Progenitor cell of endocrine pancreas (in vitro differentiated cells): Measurements from ENCODE around the gene AGL. TPM values are rescaled to one million over a fixed set of nuclear protein-coding genes. Genes with fewer than 3 reads are reported as not detected.

Source experiments
- DNase-seq: peaks from one replicate; pipeline ENCODE4 v3.0.0; 2021; ENCODE audit warnings: low spot score; ENCODE audit not compliant: unreplicated experiment
- H3K27ac Mint-ChIP-seq: 2 replicates; pipeline ENCODE4 v1.8.0; 2021; ENCODE audit warnings: mild to moderate bottlenecking, moderate library complexity, mixed read lengths
- H3K27me3 Mint-ChIP-seq: 2 replicates; pipeline ENCODE4 v1.8.0; 2021; ENCODE audit warnings: mixed read lengths
- H3K36me3 Mint-ChIP-seq: 2 replicates; pipeline ENCODE4 v1.8.0; 2022; ENCODE audit warnings: mixed read lengths; ENCODE audit not compliant: insufficient read depth
- H3K4me1 Mint-ChIP-seq: 2 replicates; pipeline ENCODE4 v1.8.0; 2021; ENCODE audit warnings: low read depth, mixed read lengths
- H3K4me3 Mint-ChIP-seq: 2 replicates; pipeline ENCODE4 v1.8.0; 2021; ENCODE audit warnings: low read depth, mild to moderate bottlenecking, moderate library complexity, mixed read lengths
- H3K9me3 Mint-ChIP-seq: 2 replicates; pipeline ENCODE4 v1.8.0; 2021; ENCODE audit warnings: low read depth, mixed read lengths
- long read RNA-seq: library from polyadenylated mRNA; unstranded; transcript quantifications from one replicate; pipeline ENCODE4 v2.0.0, GENCODE V29; 2020
- total RNA-seq: library from RNA; stranded (reverse); gene quantifications from 2 replicates; pipeline ENCODE4 v1.2.1, GENCODE V29; 2021
- TF ChIP-seq, protein P1 (sequence below): fragments of 200-600 bp; sonication (generic); IDR thresholded peaks from one replicate; pipeline ENCODE4 v1.5.0; 2021; ENCODE audit warnings: antibody characterized with exemption, mild to moderate bottlenecking; ENCODE audit not compliant: unreplicated experiment

The AGL gene
- 26.6 and 29.4 TPM in 2 replicates for total RNA-seq
- long read RNA-seq, partial matches to known transcripts = 19 of 19 reads
- long read RNA-seq, other reads (novel, unspliced or antisense) = 0 of 19 reads

DNA sequence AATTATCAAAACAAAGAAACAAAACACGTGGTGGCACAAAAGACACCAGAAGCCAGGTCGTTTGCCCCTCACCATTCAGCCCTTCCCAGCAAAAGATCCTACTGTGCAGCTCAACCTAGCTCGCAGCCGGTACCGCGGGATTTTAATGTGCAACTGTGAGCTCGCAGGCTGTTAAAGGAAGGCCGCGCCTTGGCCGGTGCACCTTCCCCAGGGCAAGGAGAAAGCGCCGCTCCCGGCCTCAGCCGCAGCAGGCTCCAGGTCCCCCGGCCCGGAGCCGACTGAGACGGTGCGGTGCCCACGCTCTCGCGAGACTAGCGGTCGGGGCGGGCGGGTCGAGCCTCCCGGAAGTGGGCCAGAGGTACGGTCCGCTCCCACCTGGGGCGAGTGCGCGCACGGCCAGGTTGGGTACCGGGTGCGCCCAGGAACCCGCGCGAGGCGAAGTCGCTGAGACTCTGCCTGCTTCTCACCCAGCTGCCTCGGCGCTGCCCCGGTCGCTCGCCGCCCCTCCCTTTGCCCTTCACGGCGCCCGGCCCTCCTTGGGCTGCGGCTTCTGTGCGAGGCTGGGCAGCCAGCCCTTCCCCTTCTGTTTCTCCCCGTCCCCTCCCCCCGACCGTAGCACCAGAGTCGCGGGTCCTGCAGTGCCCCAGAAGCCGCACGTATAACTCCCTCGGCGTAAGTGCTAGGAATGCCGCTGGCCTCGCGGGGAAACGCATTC, at the start of gene AGL:
Gene AGL, plus strand, starts transcription at position 618 of the 715 bp plus-strand sequence. CDS start 682 bp downstream, outside the sequence.
- peak; percentile 83 for DNase-seq
- Mint-ChIP-seq H3K9me3 (no peaks in the 10 kb centered on the region), H3K36me3 (peaks cover 10% of the 10 kb centered on the region), H3K27ac (peak within 1 kb of the TSS; percentile 99), H3K27me3 (no peaks in the 10 kb centered on the region), H3K4me1 (peaks cover 17% of the 10 kb centered on the region), H3K4me3 (peak within 1 kb of the TSS; percentile 98)
- TF ChIP-seq, protein P1, sequence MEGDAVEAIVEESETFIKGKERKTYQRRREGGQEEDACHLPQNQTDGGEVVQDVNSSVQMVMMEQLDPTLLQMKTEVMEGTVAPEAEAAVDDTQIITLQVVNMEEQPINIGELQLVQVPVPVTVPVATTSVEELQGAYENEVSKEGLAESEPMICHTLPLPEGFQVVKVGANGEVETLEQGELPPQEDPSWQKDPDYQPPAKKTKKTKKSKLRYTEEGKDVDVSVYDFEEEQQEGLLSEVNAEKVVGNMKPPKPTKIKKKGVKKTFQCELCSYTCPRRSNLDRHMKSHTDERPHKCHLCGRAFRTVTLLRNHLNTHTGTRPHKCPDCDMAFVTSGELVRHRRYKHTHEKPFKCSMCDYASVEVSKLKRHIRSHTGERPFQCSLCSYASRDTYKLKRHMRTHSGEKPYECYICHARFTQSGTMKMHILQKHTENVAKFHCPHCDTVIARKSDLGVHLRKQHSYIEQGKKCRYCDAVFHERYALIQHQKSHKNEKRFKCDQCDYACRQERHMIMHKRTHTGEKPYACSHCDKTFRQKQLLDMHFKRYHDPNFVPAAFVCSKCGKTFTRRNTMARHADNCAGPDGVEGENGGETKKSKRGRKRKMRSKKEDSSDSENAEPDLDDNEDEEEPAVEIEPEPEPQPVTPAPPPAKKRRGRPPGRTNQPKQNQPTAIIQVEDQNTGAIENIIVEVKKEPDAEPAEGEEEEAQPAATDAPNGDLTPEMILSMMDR = no peak

DNA sequence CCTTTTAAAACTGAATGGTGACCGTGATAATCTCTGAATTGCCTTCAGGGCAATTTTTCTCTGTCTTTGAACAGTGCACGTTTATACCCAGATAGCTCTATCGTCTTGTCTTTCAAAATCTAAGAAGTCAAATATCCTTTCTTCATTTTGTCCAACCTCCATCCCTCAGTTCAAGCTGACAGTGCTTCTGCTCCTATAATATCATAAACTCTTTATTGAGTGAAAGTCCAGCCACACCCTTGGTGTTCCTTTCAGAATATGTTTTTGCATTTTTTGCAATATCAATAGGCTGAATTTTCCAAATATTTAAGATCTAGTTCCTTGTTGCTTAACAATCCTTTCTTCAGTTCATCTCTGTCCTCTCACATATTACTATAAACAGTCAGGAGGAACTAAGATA, 48.6 kb upstream of the AGL start:
- Mint-ChIP-seq H3K27me3 (no peaks in the 10 kb centered on the region), H3K4me1 (peaks cover 1% of the 10 kb centered on the region), H3K27ac (no peak overlapping the region), H3K9me3 (peaks cover 4% of the 10 kb centered on the region), H3K36me3 (no peaks in the 10 kb centered on the region), H3K4me3 (no peak overlapping the region)
- DNase-seq = no peak
- TF ChIP-seq, protein P1 = no peak

DNA sequence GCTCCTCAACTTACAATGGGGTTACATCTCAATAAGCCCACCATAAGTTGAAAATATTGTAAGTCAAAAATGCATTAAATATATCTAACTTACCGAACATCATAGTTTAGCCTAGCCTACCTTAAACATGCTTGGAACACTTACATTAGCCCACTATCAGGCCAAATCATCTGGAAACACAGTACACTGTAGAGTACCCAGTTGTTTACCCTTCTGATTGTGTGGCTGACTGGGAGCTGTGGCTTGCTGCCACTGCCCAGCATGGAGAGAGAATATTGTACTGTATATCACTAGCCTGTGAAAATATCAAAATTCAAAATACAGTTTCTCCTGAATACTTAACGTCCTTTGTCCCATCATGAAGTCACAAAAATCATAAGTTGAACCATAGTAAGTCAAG, 43.3 kb upstream of the AGL start:
- TF ChIP-seq, protein P1 = no peak
- Mint-ChIP-seq H3K4me1 (no peaks in the 10 kb centered on the region), H3K4me3 (no peak overlapping the region), H3K36me3 (no peaks in the 10 kb centered on the region), H3K9me3 (no peaks in the 10 kb centered on the region), H3K27ac (no peak overlapping the region), H3K27me3 (no peaks in the 10 kb centered on the region)
- DNase-seq = no peak

DNA sequence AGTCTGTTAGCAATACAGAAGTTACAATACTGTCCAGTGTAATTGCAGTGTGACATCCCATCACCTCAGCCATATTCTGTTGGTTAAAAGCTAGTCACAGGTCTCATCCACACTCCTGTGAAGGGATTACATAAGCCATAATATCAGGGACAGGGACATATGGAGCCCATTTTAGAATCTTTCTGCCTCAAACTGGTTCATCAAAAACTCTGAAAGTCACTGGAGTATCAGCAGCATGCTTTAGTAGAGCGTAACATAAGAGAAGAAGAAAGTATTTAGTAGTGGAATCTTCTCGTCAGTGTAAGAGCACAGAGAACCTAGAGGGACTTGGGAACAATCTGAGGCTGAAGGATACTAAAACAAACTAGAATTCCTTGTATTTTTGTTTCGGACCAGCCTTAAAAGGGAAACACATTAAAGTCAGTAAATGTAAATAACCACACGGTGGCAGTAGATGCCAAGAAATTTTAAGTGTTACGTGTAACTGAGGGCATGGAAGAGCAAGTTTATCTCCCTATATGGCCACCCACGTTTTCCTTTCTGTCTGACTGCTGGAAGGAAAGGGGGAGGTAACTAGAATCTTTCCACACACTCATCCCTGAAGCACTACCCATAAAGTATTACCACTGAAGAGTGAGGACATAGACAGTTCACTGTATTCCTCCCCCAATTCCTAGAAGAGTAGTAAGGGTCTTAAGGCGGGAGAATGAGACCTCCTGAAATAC, 41.6 kb upstream of the AGL start:
- Mint-ChIP-seq H3K4me3 (no peak overlapping the region), H3K27me3 (no peaks in the 10 kb centered on the region), H3K4me1 (no peaks in the 10 kb centered on the region), H3K9me3 (no peaks in the 10 kb centered on the region), H3K36me3 (no peaks in the 10 kb centered on the region), H3K27ac (peak overlapping the region; percentile 32)
- no peak for DNase-seq
- TF ChIP-seq, protein P1 = peak; percentile 86

DNA sequence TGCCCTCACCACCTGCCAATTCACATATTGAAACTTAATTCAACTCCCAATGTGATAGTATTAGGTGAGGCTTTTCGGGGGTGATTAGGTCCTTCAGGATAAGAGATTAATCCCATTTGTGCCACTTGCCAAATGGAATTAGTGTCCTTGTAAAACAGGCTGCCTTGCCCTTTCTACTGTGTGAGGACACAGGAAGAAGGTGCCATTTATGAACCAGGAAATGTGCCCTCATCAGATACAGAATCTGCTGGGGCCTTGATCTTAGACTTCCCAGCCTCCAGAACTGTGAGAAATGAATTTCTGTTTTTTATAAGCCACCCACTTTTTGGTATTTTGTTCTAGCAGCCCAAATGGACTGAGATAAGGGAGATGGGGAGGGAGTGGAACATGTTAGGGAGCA, 39.1 kb upstream of the AGL start:
- no peak overlapping the region for H3K4me3 Mint-ChIP-seq
- H3K27me3 Mint-ChIP-seq = no peaks in the 10 kb centered on the region

More for the DNA sequence above, 39.1 kb upstream of the AGL start:
- Mint-ChIP-seq H3K27ac (no peak overlapping the region), H3K4me1 (peaks cover 4% of the 10 kb centered on the region), H3K36me3 (no peaks in the 10 kb centered on the region), H3K9me3 (no peaks in the 10 kb centered on the region)
- TF ChIP-seq, protein P1 = no peak
- DNase-seq = no peak
